ENCODE measurements around the gene TMEM101. TPM values are rescaled to one million over a fixed set of nuclear protein-coding genes. Genes with fewer than 3 reads are reported as not detected.

TMEM101 gene
- total and polyA plus RNA-seq, 2 of the 13 experiments (the other 11 are each of a cell fraction or from before 2014, with no cell fraction given): 72.0 to 100 TPM

- TF ChIP-seq, protein P1, sequence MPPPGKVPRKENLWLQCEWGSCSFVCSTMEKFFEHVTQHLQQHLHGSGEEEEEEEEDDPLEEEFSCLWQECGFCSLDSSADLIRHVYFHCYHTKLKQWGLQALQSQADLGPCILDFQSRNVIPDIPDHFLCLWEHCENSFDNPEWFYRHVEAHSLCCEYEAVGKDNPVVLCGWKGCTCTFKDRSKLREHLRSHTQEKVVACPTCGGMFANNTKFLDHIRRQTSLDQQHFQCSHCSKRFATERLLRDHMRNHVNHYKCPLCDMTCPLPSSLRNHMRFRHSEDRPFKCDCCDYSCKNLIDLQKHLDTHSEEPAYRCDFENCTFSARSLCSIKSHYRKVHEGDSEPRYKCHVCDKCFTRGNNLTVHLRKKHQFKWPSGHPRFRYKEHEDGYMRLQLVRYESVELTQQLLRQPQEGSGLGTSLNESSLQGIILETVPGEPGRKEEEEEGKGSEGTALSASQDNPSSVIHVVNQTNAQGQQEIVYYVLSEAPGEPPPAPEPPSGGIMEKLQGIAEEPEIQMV (CRISPR knock-in tag; IDR thresholded peaks at IDR 0.05; ENCODE audit: low read depth): peak; percentile 78
- TF ChIP-seq ZNF101 (CRISPR knock-in tag; IDR thresholded peaks at IDR 0.05; ENCODE audit: borderline replicate concordance, low read depth) (no peak), HMGA1 (CRISPR knock-in tag; conservative IDR thresholded peaks at IDR 0.05) (no peak), KAT8 (CRISPR knock-in tag; IDR thresholded peaks at IDR 0.05) (no peak; the same call in 1 of the 2 replicates), NFE2L1 (CRISPR knock-in tag; IDR thresholded peaks at IDR 0.05; ENCODE audit: borderline replicate concordance) (no peak), GMEB1 (CRISPR knock-in tag; IDR thresholded peaks at IDR 0.05; ENCODE audit: borderline replicate concordance) (peak; percentile 81; the same call in 1 of the 2 replicates), RFX3 (CRISPR knock-in tag; IDR thresholded peaks at IDR 0.05) (no peak), RERE (CRISPR knock-in tag; IDR thresholded peaks at IDR 0.05; ENCODE audit: low read depth) (peak; percentile 99), CREM (IDR thresholded peaks at IDR 0.05) (no peak), CREM (CRISPR knock-in tag; IDR thresholded peaks at IDR 0.05) (no peak), ELF4 (CRISPR knock-in tag; IDR thresholded peaks at IDR 0.05; ENCODE audit: borderline replicate concordance) (0 out of 2 replicates have a peak, but pooled peaks have one; percentile 11), GATA4 (IDR thresholded peaks at IDR 0.05; ENCODE audit: borderline replicate concordance, low read depth) (peak; percentile 100), ARNTL (CRISPR knock-in tag; IDR thresholded peaks at IDR 0.05) (peak; percentile 89; the same call in 1 of the 2 replicates)
- TF ChIP-seq, protein P2, sequence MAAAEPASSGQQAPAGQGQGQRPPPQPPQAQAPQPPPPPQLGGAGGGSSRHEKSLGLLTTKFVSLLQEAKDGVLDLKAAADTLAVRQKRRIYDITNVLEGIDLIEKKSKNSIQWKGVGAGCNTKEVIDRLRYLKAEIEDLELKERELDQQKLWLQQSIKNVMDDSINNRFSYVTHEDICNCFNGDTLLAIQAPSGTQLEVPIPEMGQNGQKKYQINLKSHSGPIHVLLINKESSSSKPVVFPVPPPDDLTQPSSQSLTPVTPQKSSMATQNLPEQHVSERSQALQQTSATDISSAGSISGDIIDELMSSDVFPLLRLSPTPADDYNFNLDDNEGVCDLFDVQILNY (CRISPR knock-in tag; conservative IDR thresholded peaks at IDR 0.05): no peak; the same call in 1 of the 2 replicates
- TF ChIP-seq, protein P3, sequence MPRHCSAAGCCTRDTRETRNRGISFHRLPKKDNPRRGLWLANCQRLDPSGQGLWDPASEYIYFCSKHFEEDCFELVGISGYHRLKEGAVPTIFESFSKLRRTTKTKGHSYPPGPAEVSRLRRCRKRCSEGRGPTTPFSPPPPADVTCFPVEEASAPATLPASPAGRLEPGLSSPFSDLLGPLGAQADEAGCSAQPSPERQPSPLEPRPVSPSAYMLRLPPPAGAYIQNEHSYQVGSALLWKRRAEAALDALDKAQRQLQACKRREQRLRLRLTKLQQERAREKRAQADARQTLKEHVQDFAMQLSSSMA (CRISPR knock-in tag; IDR thresholded peaks at IDR 0.05): peak; percentile 84
- TF ChIP-seq, protein P4, sequence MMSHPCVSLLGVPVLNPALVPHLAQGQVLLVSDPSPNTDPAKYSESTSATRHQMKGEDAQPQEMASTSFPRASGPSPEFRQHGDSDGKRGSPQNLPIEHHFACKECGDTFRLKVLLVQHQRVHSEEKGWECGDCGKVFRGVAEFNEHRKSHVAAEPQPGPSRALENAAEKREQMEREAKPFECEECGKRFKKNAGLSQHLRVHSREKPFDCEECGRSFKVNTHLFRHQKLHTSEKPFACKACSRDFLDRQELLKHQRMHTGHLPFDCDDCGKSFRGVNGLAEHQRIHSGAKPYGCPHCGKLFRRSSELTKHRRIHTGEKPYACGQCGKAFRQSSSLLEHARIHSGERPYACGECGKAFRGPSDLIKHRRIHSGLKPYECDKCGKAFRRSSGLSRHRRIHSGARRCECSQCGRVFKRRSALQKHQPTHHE (CRISPR knock-in tag; IDR thresholded peaks at IDR 0.05; ENCODE audit: borderline replicate concordance): peak; percentile 82; the same call in 1 of the 2 replicates
Measured at GRCh38 chr17:43983515-43984411, 31.0 kb downstream of the TMEM101 start (continued).

Data from HepG2 (cell line).